ENCODE data around the gene CENPS.
"Not testable (repeated sequence)": the region's sequence is repeated elsewhere in the genome, so short reads cannot be mapped to it uniquely, and the experiment has no call there.

The CENPS gene

DNA sequence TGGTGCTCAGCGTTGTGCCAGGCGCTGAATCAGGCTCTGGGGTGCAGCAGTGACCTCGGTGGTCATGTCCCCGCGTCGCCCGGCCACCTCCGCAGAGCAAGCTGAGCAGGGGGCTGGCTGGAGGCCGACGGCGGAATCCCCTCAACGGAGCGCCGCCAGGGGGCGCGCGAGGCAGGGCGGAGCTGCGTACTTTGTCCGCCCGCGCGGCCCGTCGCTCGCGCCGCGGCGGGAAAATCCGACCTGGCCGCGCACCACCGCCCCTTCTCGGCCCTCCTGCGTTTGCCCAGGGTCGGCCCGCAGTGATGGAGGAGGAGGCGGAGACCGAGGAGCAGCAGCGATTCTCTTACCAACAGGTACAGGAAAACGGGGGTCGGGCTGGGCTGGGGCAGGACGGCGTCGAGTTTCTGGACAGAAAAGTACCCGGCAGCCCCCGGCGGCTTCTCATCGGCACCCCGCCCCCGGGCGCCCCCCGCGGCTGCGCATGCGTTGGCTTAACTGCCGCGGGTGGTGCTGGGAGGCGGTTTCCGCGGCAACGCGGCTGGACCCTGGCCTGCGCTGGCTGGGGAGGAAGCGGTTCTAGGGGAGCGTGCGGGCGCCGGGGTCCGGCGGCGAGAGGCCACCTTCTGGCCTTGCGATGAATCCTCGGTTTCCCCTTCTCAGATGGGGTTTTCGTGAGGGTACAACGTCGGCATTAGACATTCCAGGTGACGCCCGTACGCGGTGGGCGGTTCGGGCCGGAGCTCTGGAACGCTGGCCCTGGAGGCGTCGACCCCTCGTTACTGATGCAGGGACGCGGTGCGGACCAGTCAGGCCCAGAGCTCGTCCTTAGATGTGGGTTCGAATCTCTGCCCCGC is at the start of gene CENPS:
Gene CENPS (plus strand): TSS at position 218 of the 854 bp plus-strand sequence. CDS start 85 bp downstream, at position 303.
- peak; percentile 81 for DNase-seq

DNA sequence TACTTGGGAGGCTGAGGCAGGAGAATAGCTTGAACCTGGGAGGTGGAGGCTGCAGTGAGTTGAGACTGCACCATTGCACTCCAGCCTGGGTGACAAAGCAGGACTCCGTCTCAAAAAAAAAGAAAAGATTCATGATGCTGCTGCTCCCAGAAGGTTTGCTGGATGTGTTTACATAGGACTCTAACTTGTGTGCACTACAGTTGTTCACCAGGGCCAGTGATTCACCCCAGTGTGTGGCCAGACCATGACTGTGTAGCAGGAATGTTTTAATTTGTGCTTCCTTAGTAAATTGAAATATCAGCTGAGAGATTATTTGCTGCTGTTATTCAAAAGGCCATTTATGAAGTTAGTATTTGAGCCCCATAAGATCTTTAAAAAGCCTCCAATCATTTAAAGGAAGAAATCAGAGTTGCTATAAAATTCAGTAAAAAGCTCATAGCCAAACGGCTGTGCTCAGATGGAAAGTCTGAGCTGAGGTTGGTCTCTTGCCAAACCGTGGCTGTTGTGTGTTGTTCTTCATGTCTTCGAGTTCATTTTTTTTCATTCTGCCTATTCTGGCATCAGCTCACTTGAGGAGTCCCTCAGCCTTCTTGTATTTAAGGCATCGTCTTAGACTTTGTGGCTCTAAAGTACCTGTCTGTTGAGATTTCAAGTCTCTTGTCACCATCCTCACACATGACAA is 49.5 kb upstream of the CENPS start:
- no peak for DNase-seq

DNA sequence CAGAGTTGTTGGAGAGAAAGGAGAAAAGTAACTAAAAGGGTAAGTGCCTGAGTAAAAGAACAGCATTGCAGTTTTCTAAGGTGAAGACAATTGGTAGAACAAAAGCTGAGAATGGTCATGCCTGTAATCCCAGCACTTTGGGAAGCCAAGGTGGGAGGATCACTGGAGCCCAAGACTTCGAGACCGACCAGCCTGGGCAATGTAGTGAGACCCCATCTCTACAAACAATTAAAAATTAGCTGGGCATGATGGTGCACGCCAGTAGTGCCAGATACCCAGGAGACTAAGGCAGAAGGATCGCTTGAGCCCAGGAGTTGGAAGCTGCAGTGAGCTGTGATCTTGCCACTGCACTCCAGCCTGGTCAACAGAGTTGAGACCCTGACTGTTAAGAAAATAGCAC is 46.6 kb upstream of the CENPS start:
- no peak for DNase-seq

DNA sequence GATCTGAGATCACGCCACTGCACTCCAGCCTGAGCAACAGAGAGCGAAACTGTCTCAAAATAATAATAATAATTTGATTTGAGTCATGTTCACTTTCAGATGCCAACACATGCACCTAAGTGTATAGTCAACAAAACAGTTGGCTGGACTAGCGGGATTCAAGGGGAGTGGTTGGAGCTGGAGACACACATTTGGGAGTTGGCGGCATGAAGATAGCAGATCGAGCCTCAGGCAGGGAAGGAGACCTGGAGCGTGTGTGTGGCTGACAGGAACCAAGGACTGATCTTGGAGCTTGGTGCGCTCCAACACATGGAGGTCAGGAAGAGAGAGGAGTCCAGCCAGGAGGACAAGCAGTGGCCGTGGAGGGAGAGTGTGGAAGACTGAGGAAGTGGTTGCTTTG is 46.0 kb upstream of the CENPS start:
- DNase-seq: no peak

DNA sequence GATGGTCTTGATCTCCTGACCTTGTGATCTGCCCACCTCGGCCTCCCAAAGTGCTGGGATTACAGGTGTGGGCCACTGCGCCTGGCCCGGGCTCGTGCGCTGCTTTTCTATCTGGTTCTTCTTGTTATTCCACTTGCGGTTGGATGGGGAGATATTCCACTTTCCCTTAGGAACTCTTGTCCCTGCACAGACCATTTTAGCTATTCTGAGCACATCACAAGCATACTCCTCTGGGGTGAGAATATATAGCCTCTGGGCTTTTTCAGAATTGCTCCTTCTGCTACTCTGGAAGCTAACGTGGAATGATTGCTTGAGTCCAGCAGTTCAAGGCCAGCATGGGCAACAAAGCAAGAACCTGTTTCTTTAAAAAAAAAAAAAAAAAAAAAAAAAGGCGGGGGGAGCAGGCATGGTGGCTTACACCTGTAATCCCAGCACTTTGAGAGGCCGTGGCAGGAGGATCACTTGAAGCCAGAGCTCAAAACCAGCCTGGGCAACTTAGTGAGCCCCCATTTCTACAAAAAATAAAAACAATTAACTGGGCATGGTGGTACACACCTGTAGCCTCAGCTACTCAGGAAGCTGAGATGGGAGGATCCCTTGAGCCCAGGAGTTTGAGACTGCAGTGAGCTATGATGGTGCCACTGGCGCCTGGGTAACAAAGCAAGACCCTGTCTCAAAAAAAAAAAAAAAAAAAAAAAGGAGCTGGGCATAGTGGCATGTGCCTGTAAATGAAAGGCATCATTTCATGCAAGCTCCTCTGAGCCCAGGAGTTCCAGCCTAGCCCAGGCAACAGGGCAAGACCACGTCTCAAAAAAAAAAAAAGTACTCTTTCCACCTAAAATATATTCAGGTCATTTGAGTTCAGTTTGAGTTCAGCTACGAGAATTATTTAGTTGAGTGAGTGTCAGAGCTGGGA is 43.2 kb upstream of the CENPS start:
- DNase-seq: no peak

DNA sequence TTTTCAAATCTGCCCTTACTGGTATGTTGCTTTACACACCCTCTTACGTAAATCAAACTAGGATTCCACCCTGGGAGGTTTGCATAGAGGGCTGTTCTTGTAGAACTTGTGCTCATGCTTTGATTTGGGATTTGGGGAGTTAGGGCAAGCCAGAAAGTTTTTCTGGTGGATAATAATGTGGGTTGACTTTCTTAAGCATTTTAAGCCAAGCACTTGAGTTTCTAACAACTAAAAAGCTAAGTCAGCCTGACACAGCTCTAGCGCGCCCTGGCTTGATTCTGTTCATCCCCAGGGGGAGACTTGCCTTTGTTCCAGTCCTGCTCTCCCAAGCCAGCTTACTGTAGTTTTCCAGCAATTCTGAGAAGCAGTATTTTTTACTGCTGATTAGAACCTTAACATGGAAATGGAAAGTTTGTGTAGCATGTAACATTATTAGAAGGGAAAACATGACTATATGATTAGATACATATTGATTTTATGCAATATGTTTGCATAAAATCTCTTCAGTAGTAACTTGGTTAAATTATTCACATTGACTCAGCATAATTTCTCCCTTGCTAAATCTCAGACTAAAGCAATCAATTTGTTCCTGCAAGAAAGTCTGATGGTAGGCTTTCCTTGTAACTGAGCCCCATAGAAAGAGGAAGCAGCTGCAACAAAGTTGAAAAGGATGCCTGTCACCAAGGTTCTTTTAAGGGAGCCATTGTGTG is 42.4 kb upstream of the CENPS start:
- peak; percentile 43 for DNase-seq

DNA sequence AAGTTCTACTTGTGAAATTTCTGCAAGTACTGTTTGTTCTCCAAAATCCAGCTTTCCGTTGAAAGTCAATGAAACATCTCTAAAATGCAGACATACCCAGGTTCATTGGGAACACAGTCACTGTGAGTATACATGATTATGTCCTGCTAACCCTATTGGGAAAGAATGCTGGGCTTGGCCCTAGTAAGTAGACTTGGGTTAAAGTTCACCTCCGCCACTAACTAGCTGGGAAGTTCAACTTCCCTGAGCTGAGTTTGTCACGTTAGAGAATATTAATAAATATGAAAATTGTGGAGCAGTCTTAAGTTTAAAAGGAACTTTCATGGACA is 41.9 kb upstream of the CENPS start:
- DNase-seq: no peak

DNA sequence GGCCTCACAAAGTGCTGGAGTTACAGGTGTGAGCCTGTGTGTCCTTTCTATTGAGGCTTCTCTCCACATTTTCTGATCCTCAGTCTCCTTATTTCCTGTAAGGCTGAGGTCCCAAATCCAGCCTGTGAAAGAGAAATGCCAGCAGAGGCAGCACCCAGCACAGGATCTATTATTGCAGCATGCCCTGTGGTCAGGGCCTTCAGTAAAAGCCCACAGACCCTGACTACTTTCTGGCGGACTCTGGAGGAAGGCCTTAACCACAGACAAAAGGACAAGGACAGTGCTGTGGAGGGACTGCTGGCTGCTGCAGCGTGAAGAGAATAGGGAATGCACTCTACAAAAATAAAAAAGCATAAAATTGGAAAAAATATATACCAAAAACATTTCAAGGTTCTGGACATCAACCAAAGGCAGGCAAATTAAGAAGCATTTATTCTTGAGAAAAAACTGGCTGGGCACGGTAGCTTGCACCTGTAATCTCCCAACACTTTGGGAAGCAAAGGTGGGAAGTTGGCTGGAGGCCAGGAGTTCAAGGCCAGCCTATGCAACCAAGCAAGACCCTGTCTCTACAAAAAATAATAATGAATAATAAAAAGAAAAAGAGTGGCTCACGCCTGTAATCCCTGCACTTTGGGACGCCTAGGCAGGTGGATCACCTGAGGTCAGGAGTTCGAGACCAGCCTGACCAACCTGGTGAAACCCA is 40.8 kb upstream of the CENPS start:
- no peak for DNase-seq

DNA sequence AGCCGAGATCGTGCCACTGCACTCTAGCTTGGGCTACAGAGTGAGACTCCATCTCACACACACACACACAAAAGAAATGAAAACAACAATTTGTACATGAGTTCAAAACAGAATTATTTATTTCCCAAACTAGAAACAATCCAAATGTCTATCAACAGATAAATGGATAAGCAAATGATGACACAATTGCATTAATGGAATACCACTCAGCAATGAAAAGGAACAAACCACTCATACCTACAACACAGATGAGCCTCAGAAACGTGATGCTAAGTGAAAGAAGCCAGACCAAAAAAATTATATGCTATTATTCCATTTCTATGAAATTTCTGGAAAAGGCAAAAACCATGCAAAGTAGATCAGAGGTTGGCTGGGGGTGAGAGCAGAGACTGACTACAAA is 33.4 kb upstream of the CENPS start:
- no peak for DNase-seq

DNA sequence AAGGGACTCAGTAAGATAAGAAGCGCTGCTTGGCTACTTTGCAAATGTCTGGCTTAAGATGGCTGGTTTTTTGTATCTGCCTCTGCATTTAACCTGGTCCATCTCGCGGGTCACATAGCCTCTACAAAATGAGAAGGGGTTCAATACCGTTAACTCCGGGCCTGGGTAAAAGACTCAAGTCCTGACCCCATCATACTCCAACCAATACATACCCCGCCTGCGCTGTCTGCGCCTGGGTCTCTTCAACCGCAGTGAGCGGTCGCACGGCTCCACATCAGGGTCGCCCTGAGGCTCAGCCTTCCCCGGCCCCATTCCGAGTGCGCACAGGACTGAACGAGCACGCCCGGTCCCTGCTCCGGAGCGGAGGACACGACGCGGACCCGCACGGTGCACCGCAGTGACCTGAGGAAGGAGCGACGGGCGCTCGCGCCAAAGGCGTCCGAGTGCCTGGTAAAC is 31.9 kb upstream of the CENPS start:
- DNase-seq: no peak

DNA sequence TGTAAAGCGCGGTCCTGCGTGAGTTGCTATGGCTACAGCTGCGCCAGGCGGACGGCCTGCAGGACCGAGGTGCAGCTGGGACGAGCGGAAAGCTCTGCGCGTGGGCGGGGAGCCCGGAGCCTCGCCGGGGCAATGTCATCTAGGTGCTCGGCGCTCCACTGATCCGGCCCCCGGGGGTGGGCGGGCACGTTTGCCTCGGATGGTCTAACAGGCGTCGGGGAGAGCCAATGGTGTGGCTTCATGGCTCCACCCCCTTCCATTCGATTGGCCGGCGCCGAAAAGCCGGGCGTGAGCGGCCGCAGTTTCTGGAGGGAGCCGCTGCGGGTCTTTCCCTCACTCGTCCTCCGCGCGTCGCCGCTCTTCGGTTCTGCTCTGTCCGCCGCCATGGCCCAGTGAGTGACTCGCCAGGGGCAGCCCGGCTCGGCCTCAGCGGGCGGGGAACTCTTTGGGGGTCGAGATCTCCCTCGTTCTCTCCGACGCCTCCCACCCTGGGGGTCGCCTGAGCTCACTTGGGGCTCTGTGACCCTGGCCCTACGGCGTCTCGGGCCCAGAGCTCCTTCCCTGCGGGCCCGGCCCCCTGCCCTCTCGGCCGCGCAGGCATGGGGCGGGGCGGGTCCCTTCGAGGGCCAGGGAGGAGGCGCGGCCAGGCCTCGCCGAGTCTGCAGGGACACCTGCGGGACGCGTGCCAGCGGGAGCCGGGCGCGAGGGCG is 31.3 kb upstream of the CENPS start, which contains the start of gene PGD:
Gene PGD (plus strand): TSS at position 331 of the 710 bp plus-strand sequence. CDS start 54 bp downstream, at position 385.
- DNase-seq: peak; percentile 97

DNA sequence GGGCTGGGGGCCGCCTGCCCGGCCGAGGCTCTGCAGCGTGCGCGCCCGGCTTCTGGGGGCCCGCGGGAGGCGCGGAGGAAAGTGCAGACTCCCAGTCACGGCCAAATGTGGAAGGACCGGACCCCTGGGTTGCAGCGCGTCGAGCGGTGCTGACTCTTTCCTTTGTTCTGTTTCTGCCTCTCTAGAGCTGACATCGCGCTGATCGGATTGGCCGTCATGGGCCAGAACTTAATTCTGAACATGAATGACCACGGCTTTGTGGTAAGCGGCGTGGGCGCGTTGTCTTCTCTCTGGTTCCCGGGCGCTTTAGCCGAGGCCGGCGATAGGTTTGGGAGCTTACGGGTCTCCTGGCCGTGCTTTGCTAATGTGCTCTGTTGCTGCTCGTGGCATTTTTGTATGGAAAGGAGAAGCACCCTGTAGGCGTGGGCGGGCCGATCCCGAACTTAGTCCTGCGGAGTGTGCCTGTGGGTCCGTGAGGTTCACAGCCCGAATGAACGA is 30.7 kb upstream of the CENPS start:
- DNase-seq: no peak

DNA sequence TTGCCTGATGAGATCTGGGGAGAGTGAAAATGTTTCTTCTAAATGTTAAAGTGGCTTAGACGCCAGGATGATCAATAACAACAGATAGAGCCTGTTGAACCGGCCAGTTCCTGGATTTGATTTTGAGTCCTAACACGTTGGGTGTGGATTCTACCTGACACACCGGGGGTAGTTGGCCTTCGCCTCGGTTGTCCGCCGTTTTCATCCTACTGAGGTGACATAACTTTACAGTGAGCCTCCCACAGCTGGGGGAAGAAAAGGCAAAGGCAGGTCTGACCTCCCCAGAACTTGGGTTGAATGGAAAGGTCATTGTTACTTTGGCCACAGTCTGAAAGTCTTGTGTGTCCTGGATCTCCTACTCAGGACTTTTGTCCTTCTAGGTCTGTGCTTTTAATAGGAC is 30.2 kb upstream of the CENPS start:
- DNase-seq: no peak

DNA sequence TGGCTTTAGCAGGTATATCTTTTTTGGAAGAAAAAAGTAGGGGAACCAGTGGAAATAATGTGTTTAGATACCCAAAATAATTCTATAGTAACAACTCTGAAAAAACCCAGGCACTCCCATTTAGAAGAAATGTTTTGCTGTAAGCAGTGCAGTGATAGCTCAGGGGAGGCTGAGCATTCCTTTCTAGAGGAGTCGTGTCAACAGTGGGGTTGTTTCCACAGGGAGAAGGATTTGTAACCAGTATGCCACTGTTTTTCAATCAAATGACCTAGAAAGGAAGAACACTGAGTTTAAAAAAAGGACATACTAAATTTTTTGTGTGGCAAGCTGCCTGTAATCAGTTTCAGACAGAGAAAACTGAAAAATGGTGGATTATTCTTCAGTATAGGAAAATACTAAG is 29.0 kb upstream of the CENPS start:
- no peak for DNase-seq

DNA sequence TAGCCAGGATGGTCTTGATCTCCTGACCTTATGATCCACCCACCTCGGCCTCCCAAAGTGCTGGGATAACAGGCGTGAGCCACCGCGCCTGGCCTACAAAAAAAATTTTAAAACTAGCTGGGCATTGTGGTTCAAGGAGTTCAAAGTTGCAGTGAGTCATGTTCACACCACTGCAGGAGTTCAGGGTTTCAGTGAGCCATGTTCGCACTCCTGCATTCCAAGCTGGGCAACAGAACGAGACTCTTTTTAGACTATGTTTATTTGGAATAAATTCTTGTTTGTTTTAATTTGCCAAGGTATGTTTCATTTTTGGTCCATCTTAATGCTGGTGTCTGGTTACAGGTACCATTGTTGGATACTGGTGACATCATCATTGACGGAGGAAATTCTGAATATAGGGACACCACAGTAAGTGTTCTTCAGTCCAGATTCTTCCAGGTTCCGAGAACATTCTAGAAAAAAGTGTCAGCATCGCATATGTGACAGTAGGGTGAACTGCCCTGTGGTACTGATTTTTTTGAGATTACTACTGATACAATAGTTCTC is 27.4 kb upstream of the CENPS start:
- no peak for DNase-seq

DNA sequence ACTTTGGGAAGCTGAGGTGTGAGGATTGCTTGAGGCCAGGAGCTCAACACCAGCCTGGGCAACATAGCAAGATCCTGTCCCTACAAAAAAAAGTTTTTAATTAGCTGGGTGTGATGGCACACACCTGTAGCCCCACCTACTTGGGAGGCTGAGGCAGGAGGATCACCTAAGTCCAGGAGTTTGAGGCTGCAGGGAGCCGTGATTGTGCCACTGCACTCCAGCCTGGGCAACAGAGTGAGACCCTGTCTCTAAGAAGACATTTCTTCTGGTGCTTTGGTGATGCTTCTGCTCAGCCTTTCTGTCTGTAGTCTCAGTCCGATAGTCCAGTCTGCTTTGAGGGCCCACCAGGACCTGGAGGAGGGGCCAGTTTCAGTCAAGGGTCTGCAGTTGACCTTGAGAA is 23.0 kb upstream of the CENPS start:
- no peak for DNase-seq

DNA sequence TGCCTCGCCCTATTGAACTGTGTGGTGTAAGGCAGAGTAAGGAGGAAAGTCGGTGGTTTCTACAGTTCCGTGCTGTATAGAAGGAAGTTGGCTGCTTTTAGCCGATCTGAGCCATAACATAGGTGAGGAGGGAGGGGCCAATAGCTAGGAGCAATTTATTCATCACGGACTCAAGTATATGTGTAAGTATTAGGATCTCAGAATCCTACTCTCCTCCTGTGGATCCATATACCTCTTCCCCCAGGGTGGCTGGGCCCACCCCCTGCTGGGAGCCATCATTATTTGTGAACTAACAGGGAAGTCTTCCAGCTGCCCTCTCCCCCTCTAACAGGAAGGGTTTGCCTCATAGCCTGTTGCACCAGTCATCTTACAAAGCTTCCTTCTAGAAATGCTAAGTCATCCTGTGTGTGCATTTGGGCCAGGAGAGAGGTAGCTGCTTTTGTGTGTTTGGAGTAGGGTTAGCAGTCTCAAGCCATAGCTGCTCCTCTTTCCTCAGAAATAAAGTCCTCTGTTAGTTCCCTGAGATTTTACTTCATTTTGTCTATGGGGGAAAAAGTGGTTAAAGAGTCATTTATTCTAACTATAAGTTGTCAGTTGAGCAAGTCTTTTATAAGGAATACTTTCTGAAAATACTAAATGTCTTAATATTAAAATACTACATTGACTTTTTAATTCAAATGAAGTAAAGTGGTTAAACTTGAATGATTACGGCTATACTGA is 14.9 kb upstream of the CENPS start:
- no peak for DNase-seq

DNA sequence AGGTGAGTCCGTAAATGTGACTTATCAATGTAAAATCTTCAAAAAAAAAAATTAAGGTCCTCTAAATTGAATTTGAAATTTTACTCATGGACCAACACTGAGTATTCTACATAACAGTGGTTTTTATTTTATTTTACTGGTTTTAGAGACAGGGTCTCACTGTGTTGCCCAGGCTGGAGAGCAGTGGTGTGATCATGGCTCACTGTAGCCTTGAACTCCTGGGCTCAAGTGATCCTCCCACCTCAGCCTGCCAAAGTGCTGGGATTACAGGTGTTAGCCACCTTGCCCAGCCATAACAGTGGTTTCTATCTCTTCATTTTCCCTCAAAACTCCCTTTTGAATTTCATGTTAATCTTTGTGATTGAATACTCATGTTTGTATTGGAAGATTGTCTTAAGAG is 14.3 kb upstream of the CENPS start:
- not testable (repeated sequence) for DNase-seq

DNA sequence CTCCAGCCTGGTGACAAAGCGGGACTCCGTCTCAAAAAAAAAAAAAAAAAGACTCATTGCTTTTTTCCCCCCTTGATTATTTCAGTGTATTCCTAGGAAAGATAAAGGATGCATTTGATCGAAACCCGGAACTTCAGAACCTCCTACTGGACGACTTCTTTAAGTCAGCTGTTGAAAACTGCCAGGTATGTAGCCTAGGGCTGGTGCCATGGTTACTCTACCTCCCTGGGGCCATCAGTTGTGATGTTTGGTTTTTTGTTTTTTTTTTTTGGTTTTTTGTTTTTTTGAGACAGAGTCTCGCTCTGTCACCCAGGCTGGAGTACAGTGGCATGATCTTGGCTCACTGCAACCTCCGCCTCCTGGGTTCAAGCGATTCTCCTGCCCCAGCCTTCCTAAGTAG is 11.5 kb upstream of the CENPS start:
- not testable (repeated sequence) for DNase-seq

DNA sequence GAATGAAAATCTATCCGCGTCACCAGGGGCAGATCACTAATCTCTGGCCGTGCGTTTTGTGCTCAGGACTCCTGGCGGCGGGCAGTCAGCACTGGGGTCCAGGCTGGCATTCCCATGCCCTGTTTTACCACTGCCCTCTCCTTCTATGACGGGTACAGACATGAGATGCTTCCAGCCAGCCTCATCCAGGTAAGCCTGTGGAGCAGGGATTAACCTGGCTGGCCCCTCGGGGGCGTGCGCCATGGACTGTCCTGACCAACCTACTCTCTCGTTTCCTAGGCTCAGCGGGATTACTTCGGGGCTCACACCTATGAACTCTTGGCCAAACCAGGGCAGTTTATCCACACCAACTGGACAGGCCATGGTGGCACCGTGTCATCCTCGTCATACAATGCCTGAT is 10.9 kb upstream of the CENPS start:
- DNase-seq: no peak

Measured in NCI-H1436 (cell line).